GM23248 (cell line): Measurements from ENCODE around the gene PCDHGC3. TPM values are rescaled to one million over a fixed set of nuclear protein-coding genes. Genes with fewer than 3 reads are reported as not detected.
A peak's percentile ranks its signal among the peaks of the same experiment; 100 is the strongest.

ENCODE experiments used
- DNase-seq: peaks from one replicate; pipeline ENCODE4 v3.0.0-alpha.2; 2015
- H2AFZ ChIP-seq: fragments of 200-600 bp; sonication (generic); 2 replicates; pipeline ENCODE4 v1.6.1; 2016; ENCODE audit warnings: antibody characterized with exemption
- H3F3A ChIP-seq: fragments of 200-600 bp; sonication (generic); 2 replicates; pipeline ENCODE4 v1.6.1; 2016; ENCODE audit warnings: mild to moderate bottlenecking, antibody characterized with exemption, mixed run types; ENCODE audit not compliant: insufficient read depth
- H3K27ac ChIP-seq: fragments of 200-600 bp; sonication (generic); 2 replicates; pipeline ENCODE4 v1.5.1; 2016; ENCODE audit warnings: mild to moderate bottlenecking
- H3K27me3 ChIP-seq: fragments of 200-600 bp; sonication (generic); replicated peaks from 2 replicates; pipeline ENCODE4 v1.6.1; 2016; ENCODE audit warnings: mild to moderate bottlenecking; ENCODE audit not compliant: insufficient read depth
- H3K36me3 ChIP-seq: fragments of 200-600 bp; sonication (generic); 2 replicates; pipeline ENCODE4 v1.6.1; 2016; ENCODE audit warnings: low read depth, mild to moderate bottlenecking
- H3K4me1 ChIP-seq: fragments of 200-600 bp; sonication (generic); 2 replicates; pipeline ENCODE4 v1.6.1; 2016; ENCODE audit warnings: mild to moderate bottlenecking; ENCODE audit not compliant: insufficient read depth
- H3K4me2 ChIP-seq: fragments of 200-600 bp; sonication (generic); one replicate; pipeline ENCODE4 v1.6.1; 2016; ENCODE audit warnings: mild to moderate bottlenecking; ENCODE audit not compliant: unreplicated experiment
- H3K4me3 ChIP-seq: fragments of 200-600 bp; sonication (generic); 2 replicates; pipeline ENCODE4 v1.5.1; 2016; ENCODE audit warnings: mild to moderate bottlenecking
- H3K79me2 ChIP-seq: fragments of 200-600 bp; sonication (generic); 2 replicates; pipeline ENCODE4 v1.6.1; 2016; ENCODE audit warnings: mild to moderate bottlenecking; ENCODE audit not compliant: insufficient read depth
- H3K9ac ChIP-seq: fragments of 200-600 bp; sonication (generic); 2 replicates; pipeline ENCODE4 v1.6.1; 2016; ENCODE audit warnings: mild to moderate bottlenecking
- H3K9me2 ChIP-seq: fragments of 200-600 bp; sonication (generic); 2 replicates; pipeline ENCODE4 v1.6.1; 2016; ENCODE audit warnings: mixed run types, mild to moderate bottlenecking, moderate library complexity; ENCODE audit not compliant: insufficient read depth
- H3K9me3 ChIP-seq: fragments of 200-600 bp; sonication (generic); one replicate; pipeline ENCODE4 v1.6.1; 2017; ENCODE audit warnings: low read depth
- H4K20me1 ChIP-seq: fragments of 200-600 bp; sonication (generic); 2 replicates; pipeline ENCODE4 v1.6.0; 2016; ENCODE audit not compliant: insufficient read depth
- EZH2 ChIP-seq: fragments of 200-600 bp; sonication (generic); IDR thresholded peaks from 2 replicates; pipeline ENCODE4 v1.6.1; 2018; ENCODE audit warnings: antibody characterized with exemption, mild to moderate bottlenecking; ENCODE audit not compliant: insufficient read depth, poor library complexity, severe bottlenecking
- EZH2phosphoT487 ChIP-seq: fragments of 200-600 bp; sonication (generic); IDR thresholded peaks from 2 replicates; pipeline ENCODE4 v1.6.1; 2018; ENCODE audit warnings: antibody characterized with exemption, moderate library complexity, mild to moderate bottlenecking, low read depth; ENCODE audit not compliant: insufficient read depth
- WGBS, 2 experiments: methylation state at CpG; one replicate each; pipeline ENCODE4 v1.1.6; 2015 to 2017; ENCODE audit warnings: low lambda C conversion rate in 2 of 2, low coverage in 1 of 2; ENCODE audit errors: missing lambda C conversion rate in 2 of 2; 5-methylcytosine and 5-hydroxymethylcytosine counted together
- in situ Hi-C: fragments of 300-500 bp; cut with MboI; formaldehyde crosslinking; loops from 2 replicates; pipeline ENCODE4 v1.15.0; 2020
- polyA plus RNA-seq: library from polyadenylated mRNA; unstranded; fragments of >200 nt; fragmentation: Nextera tagmentation; extraction: Ambion mirVana; gene quantifications from 2 replicates; pipeline ENCODE4 v1.2.1, GENCODE V29; 2016
- total RNA-seq: library from RNA; depleted of rRNA; stranded (reverse); fragments of >200 nt; shearing (Covaris generic); gene quantifications from 2 replicates; pipeline ENCODE4 v1.2.3, GENCODE V29; 2014; rRNA removed

PCDHGC3 gene
- total and polyA plus RNA-seq, 2 experiments from 2014 or later: 44.6 to 74.4 TPM

DNA sequence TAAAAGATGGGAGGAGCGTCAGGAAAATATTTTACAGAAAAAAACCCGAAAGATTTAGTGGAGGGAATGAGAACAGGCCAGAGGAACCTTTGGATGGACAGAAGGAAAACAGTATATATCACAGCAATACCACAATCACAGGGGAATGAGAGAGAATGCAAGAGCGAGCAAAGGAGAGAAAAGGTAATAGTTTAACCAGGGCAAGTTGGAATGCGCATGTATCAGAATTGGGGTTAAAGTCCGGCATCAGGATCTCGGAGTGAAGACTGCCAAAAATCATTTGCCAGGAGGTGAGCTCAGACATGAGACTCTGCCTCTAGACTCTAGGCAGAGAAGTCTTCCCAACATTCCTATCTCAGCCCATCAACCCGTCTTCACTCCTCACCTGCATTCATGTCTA is 49.9 kb downstream of the PCDHGC3 start:
- Histone ChIP-seq H3K9ac (peak overlapping the region; percentile 75), H3K79me2 (0 out of 2 replicates have a peak, but pooled peaks cover 7% of the 10 kb centered on the region), H2AFZ (peak overlapping the region; percentile 57), H3K9me3 (no peaks in the 10 kb centered on the region), H3K27me3 (no peaks in the 10 kb centered on the region), H3K4me1 (peaks cover 68% of the 10 kb centered on the region), H3K27ac (peak overlapping the region; percentile 92), H3F3A (peaks cover 83% of the 10 kb centered on the region), H4K20me1 (no peaks in the 10 kb centered on the region), H3K36me3 (0 out of 2 replicates have a peak, but pooled peaks cover 4% of the 10 kb centered on the region), H3K4me3 (peak overlapping the region; percentile 58), H3K9me2 (no peaks in the 10 kb centered on the region), H3K4me2 (peak overlapping the region; percentile 96)
- DNase-seq: peak; percentile 37
- in situ Hi-C loops: no loop called here
- WGBS, 2 experiments: 29% methylated on average over 7 of the region's 7 CpGs
- TF ChIP-seq EZH2phosphoT487 (no peak), EZH2 (no peak)

DNA sequence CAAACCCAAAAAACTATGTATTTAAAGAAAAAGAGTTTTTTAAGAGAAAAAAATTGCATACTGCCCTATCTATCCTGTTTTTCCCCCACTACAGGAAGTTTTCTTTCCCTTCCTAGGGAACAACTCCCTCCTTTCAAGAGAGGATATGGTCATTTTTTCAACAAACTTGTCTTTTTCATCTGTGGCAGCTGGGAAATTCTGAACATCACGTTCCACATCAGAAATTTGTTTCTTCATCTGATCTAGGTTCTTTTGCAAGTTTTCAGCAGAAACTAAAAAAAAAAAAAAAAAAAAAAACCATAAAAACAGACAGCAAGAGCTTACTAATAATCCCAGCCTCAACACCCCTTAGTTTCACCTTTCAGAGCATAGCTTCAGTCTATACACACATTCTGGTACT is 51.7 kb downstream of the PCDHGC3 start:
- Histone ChIP-seq H3K4me1 (peaks cover 53% of the 10 kb centered on the region), H3K79me2 (0 out of 2 replicates have a peak, but pooled peaks cover 11% of the 10 kb centered on the region), H3K9me2 (no peaks in the 10 kb centered on the region), H2AFZ (no peak overlapping the region), H3K9me3 (no peaks in the 10 kb centered on the region), H4K20me1 (no peaks in the 10 kb centered on the region), H3K4me3 (no peak overlapping the region), H3F3A (peaks cover 75% of the 10 kb centered on the region), H3K9ac (no peak overlapping the region), H3K4me2 (no peak overlapping the region), H3K27me3 (no peaks in the 10 kb centered on the region), H3K27ac (no peak overlapping the region; the same call in 1 of the 2 replicates), H3K36me3 (0 out of 2 replicates have a peak, but pooled peaks cover 4% of the 10 kb centered on the region)
- in situ Hi-C loops: no loop called here
- TF ChIP-seq EZH2 (no peak), EZH2phosphoT487 (no peak)
- WGBS, 2 experiments: 15 to 18% methylated on average over 1 of the region's 1 CpG
- no peak for DNase-seq

Other genes with a start within 250 kb of the PCDHGC3 start
- 2.7 and 2.8 TPM in 2 replicates for gene PCDHB15, start 230.6 kb upstream of the PCDHGC3 start, total RNA-seq
- gene PCDHB15, start 230.6 kb upstream of the PCDHGC3 start, polyA plus RNA-seq: 1.5 and 1.9 TPM in 2 replicates
- not detected in 2 replicates for gene SLC25A2, start 171.9 kb upstream of the PCDHGC3 start, total RNA-seq
- gene SLC25A2, start 171.9 kb upstream of the PCDHGC3 start, polyA plus RNA-seq: not detected in 2 replicates
- gene TAF7, start 155.2 kb upstream of the PCDHGC3 start, total RNA-seq: 65.0 and 65.9 TPM in 2 replicates
- 104 and 114 TPM in 2 replicates for gene TAF7, start 155.2 kb upstream of the PCDHGC3 start, polyA plus RNA-seq
- 0.38 and 1.8 TPM in 2 replicates for gene PCDHGA1, start 145.5 kb upstream of the PCDHGC3 start, total RNA-seq
- 0.63 and 0.72 TPM in 2 replicates for gene PCDHGA1, start 145.5 kb upstream of the PCDHGC3 start, polyA plus RNA-seq
- 6.3 and 7.3 TPM in 2 replicates for gene PCDHGA2, start 137.2 kb upstream of the PCDHGC3 start, total RNA-seq
- gene PCDHGA2, start 137.2 kb upstream of the PCDHGC3 start, polyA plus RNA-seq: 4.3 and 5.3 TPM in 2 replicates
- gene PCDHGA3, start 132.1 kb upstream of the PCDHGC3 start, total RNA-seq: 7.5 and 7.6 TPM in 2 replicates
- 4.0 and 5.4 TPM in 2 replicates for gene PCDHGA3, start 132.1 kb upstream of the PCDHGC3 start, polyA plus RNA-seq
- 0.25 and 0.86 TPM in 2 replicates for gene PCDHGB1, start 125.9 kb upstream of the PCDHGC3 start, total RNA-seq
- 0.16 and 0.19 TPM in 2 replicates for gene PCDHGB1, start 125.9 kb upstream of the PCDHGC3 start, polyA plus RNA-seq
- 10.8 and 13.9 TPM in 2 replicates for gene PCDHGA4, start 120.9 kb upstream of the PCDHGC3 start, total RNA-seq
- 8.1 and 8.6 TPM in 2 replicates for gene PCDHGA4, start 120.9 kb upstream of the PCDHGC3 start, polyA plus RNA-seq
- 2.2 and 2.5 TPM in 2 replicates for gene PCDHGB2, start 116.0 kb upstream of the PCDHGC3 start, total RNA-seq
- gene PCDHGB2, start 116.0 kb upstream of the PCDHGC3 start, polyA plus RNA-seq: 0.76 and 0.94 TPM in 2 replicates
- 0.86 and 1.3 TPM in 2 replicates for gene PCDHGA5, start 111.8 kb upstream of the PCDHGC3 start, total RNA-seq
- 0.24 and 0.35 TPM in 2 replicates for gene PCDHGA5, start 111.8 kb upstream of the PCDHGC3 start, polyA plus RNA-seq
- 2.8 and 4.0 TPM in 2 replicates for gene PCDHGB3, start 105.7 kb upstream of the PCDHGC3 start, total RNA-seq
- gene PCDHGB3, start 105.7 kb upstream of the PCDHGC3 start, polyA plus RNA-seq: 0.95 and 1.2 TPM in 2 replicates
- gene PCDHGA6, start 102.1 kb upstream of the PCDHGC3 start, total RNA-seq: 5.4 and 5.8 TPM in 2 replicates
- 2.1 and 2.6 TPM in 2 replicates for gene PCDHGA6, start 102.1 kb upstream of the PCDHGC3 start, polyA plus RNA-seq
- gene PCDHGA7, start 93.2 kb upstream of the PCDHGC3 start, total RNA-seq: 0.43 and 1.6 TPM in 2 replicates
- gene PCDHGA7, start 93.2 kb upstream of the PCDHGC3 start, polyA plus RNA-seq: 0.84 and 1.1 TPM in 2 replicates
- gene PCDHGB4, start 88.3 kb upstream of the PCDHGC3 start, total RNA-seq: 6.8 and 7.6 TPM in 2 replicates
- gene PCDHGB4, start 88.3 kb upstream of the PCDHGC3 start, polyA plus RNA-seq: 5.0 and 5.6 TPM in 2 replicates
- 0.86 and 1.5 TPM in 2 replicates for gene PCDHGA8, start 83.3 kb upstream of the PCDHGC3 start, total RNA-seq
- gene PCDHGA8, start 83.3 kb upstream of the PCDHGC3 start, polyA plus RNA-seq: 0.25 and 0.69 TPM in 2 replicates
- 13.2 and 14.9 TPM in 2 replicates for gene PCDHGB5, start 78.0 kb upstream of the PCDHGC3 start, total RNA-seq
- 15.0 and 15.7 TPM in 2 replicates for gene PCDHGB5, start 78.0 kb upstream of the PCDHGC3 start, polyA plus RNA-seq
- gene PCDHGA9, start 73.2 kb upstream of the PCDHGC3 start, total RNA-seq: 2.6 and 2.9 TPM in 2 replicates
- gene PCDHGA9, start 73.2 kb upstream of the PCDHGC3 start, polyA plus RNA-seq: 0.61 and 0.71 TPM in 2 replicates
- 1.9 and 4.3 TPM in 2 replicates for gene PCDHGB6, start 67.9 kb upstream of the PCDHGC3 start, total RNA-seq
- 3.0 and 3.2 TPM in 2 replicates for gene PCDHGB6, start 67.9 kb upstream of the PCDHGC3 start, polyA plus RNA-seq
- gene PCDHGA10, start 63.0 kb upstream of the PCDHGC3 start, total RNA-seq: 10.4 and 11.1 TPM in 2 replicates
- 4.6 and 5.4 TPM in 2 replicates for gene PCDHGA10, start 63.0 kb upstream of the PCDHGC3 start, polyA plus RNA-seq
- gene PCDHGB7, start 58.3 kb upstream of the PCDHGC3 start, total RNA-seq: 14.2 and 14.8 TPM in 2 replicates
- gene PCDHGB7, start 58.3 kb upstream of the PCDHGC3 start, polyA plus RNA-seq: 12.7 and 13.2 TPM in 2 replicates
- gene PCDHGA11, start 54.9 kb upstream of the PCDHGC3 start, total RNA-seq: 21.7 and 25.3 TPM in 2 replicates
- 15.3 and 18.1 TPM in 2 replicates for gene PCDHGA11, start 54.9 kb upstream of the PCDHGC3 start, polyA plus RNA-seq
- 8.6 and 10.9 TPM in 2 replicates for gene PCDHGA12, start 45.5 kb upstream of the PCDHGC3 start, total RNA-seq
- gene PCDHGA12, start 45.5 kb upstream of the PCDHGC3 start, polyA plus RNA-seq: 6.7 and 8.5 TPM in 2 replicates
- 0.38 and 0.54 TPM in 2 replicates for gene PCDHGC4, start 9.1 kb downstream of the PCDHGC3 start, total RNA-seq
- gene PCDHGC4, start 9.1 kb downstream of the PCDHGC3 start, polyA plus RNA-seq: 0.11 and 0.16 TPM in 2 replicates
- 2.2 and 3.2 TPM in 2 replicates for gene PCDHGC5, start 13.1 kb downstream of the PCDHGC3 start, total RNA-seq
- gene PCDHGC5, start 13.1 kb downstream of the PCDHGC3 start, polyA plus RNA-seq: 1.8 and 2.5 TPM in 2 replicates
- 26.0 and 34.5 TPM in 2 replicates for gene DIAPH1, start 143.0 kb downstream of the PCDHGC3 start, total RNA-seq
- gene DIAPH1, start 143.0 kb downstream of the PCDHGC3 start, polyA plus RNA-seq: 33.7 and 34.4 TPM in 2 replicates
- 43.8 and 53.2 TPM in 2 replicates for gene HDAC3, start 160.9 kb downstream of the PCDHGC3 start, total RNA-seq
- gene HDAC3, start 160.9 kb downstream of the PCDHGC3 start, polyA plus RNA-seq: 59.0 and 62.9 TPM in 2 replicates
- 2.8 and 3.8 TPM in 2 replicates for gene RELL2, start 161.0 kb downstream of the PCDHGC3 start, total RNA-seq
- gene RELL2, start 161.0 kb downstream of the PCDHGC3 start, polyA plus RNA-seq: 2.1 and 2.9 TPM in 2 replicates
- 24.4 and 32.0 TPM in 2 replicates for gene FCHSD1, start 175.5 kb downstream of the PCDHGC3 start, total RNA-seq
- gene FCHSD1, start 175.5 kb downstream of the PCDHGC3 start, polyA plus RNA-seq: 21.8 and 23.8 TPM in 2 replicates
- 2.2 and 3.9 TPM in 2 replicates for gene ARAP3, start 206.3 kb downstream of the PCDHGC3 start, total RNA-seq
- gene ARAP3, start 206.3 kb downstream of the PCDHGC3 start, polyA plus RNA-seq: 2.2 TPM in 2 replicates